ENCODE measurements around the gene AUTS2. TPM values are rescaled to one million over a fixed set of nuclear protein-coding genes. Genes with fewer than 3 reads are reported as not detected.
A peak's percentile ranks its signal among the peaks of the same experiment; 100 is the strongest.

AUTS2 gene
- total RNA-seq, 1 donor from 2014 or later, result 53.0 TPM

GRCh38 chr7:70631718-70632117 is 1033.4 kb downstream of the AUTS2 start:
- H3K27ac ChIP-seq, result no peak overlapping the region
- TF ChIP-seq POLR2AphosphoS5 (IDR thresholded peaks at IDR 0.05; ENCODE audit: insufficient read depth in 1 of 2, low read depth in 1 of 2) (no peak), CTCF (IDR thresholded peaks at IDR 0.05) (no peak), POLR2A (IDR thresholded peaks at IDR 0.05) (no peak)
- intact Hi-C loops (cut with DNase I), result no loop called here
- DNase-seq (ENCODE audit: extremely low spot score in 2 of 2), result no peak
- H3K9me3 ChIP-seq, result no peaks in the 10 kb centered on the region
- H3K4me1 ChIP-seq, result no peaks in the 10 kb centered on the region
- no peaks in the 10 kb centered on the region for H3K27me3 ChIP-seq
- peak overlapping the region in 1 of 2 donors; percentile 31 for H3K4me3 ChIP-seq
- H3K36me3 ChIP-seq, result no peaks in the 10 kb centered on the region

GRCh38 chr7:70632400-70632799 is 1034.1 kb downstream of the AUTS2 start:
- DNase-seq (ENCODE audit: extremely low spot score in 2 of 2), result no peak
- H3K4me1 ChIP-seq, result no peaks in the 10 kb centered on the region
- TF ChIP-seq POLR2AphosphoS5 (IDR thresholded peaks at IDR 0.05; ENCODE audit: insufficient read depth in 1 of 2, low read depth in 1 of 2), result no peak
- TF ChIP-seq CTCF (IDR thresholded peaks at IDR 0.05), result no peak
- no peak for TF ChIP-seq POLR2A (IDR thresholded peaks at IDR 0.05)
- H3K27ac ChIP-seq, result no peak overlapping the region
- no peak overlapping the region for H3K4me3 ChIP-seq
- no peaks in the 10 kb centered on the region for H3K9me3 ChIP-seq
- H3K27me3 ChIP-seq, result no peaks in the 10 kb centered on the region
- no peaks in the 10 kb centered on the region for H3K36me3 ChIP-seq
- intact Hi-C loops (cut with DNase I), result no loop called here

- Histone ChIP-seq H3K4me3 (no peak overlapping the region), H3K27ac (no peak overlapping the region), H3K9me3 (no peaks in the 10 kb centered on the region), H3K36me3 (no peaks in the 10 kb centered on the region), H3K4me1 (no peaks in the 10 kb centered on the region), H3K27me3 (no peaks in the 10 kb centered on the region)
- DNase-seq (ENCODE audit: extremely low spot score in 2 of 2), result no peak
- TF ChIP-seq POLR2A (IDR thresholded peaks at IDR 0.05), result no peak
- TF ChIP-seq CTCF (IDR thresholded peaks at IDR 0.05), result no peak
- TF ChIP-seq POLR2AphosphoS5 (IDR thresholded peaks at IDR 0.05; ENCODE audit: insufficient read depth in 1 of 2, low read depth in 1 of 2), result no peak
- intact Hi-C loops (cut with DNase I), result no loop called here
Measured at GRCh38 chr7:70634071-70634470, 1035.8 kb downstream of the AUTS2 start.

- Histone ChIP-seq H3K27ac (no peak overlapping the region), H3K27me3 (no peaks in the 10 kb centered on the region), H3K4me3 (no peak overlapping the region), H3K36me3 (no peaks in the 10 kb centered on the region), H3K9me3 (no peaks in the 10 kb centered on the region), H3K4me1 (no peaks in the 10 kb centered on the region)
- DNase-seq (ENCODE audit: extremely low spot score in 2 of 2), result no peak
- TF ChIP-seq POLR2AphosphoS5 (IDR thresholded peaks at IDR 0.05; ENCODE audit: insufficient read depth in 1 of 2, low read depth in 1 of 2) (no peak), CTCF (IDR thresholded peaks at IDR 0.05) (no peak), POLR2A (IDR thresholded peaks at IDR 0.05) (no peak)
- intact Hi-C loops (cut with DNase I), result no loop called here
Measured at GRCh38 chr7:70634610-70635068, 1036.4 kb downstream of the AUTS2 start.

GRCh38 chr7:70635633-70636032 is 1037.4 kb downstream of the AUTS2 start:
- H3K27ac ChIP-seq, result no peak overlapping the region
- H3K4me3 ChIP-seq, result no peak overlapping the region
- no peak for DNase-seq (ENCODE audit: extremely low spot score in 2 of 2)
- H3K36me3 ChIP-seq, result no peaks in the 10 kb centered on the region
- no peak for TF ChIP-seq CTCF (IDR thresholded peaks at IDR 0.05)
- no peak for TF ChIP-seq POLR2A (IDR thresholded peaks at IDR 0.05)
- no peak for TF ChIP-seq POLR2AphosphoS5 (IDR thresholded peaks at IDR 0.05; ENCODE audit: insufficient read depth in 1 of 2, low read depth in 1 of 2)
- H3K9me3 ChIP-seq, result no peaks in the 10 kb centered on the region
- H3K27me3 ChIP-seq, result no peaks in the 10 kb centered on the region
- H3K4me1 ChIP-seq, result no peaks in the 10 kb centered on the region
- intact Hi-C loops (cut with DNase I), result no loop called here

Data from vagina (tissue), 2 donors.